GM21390 (cell line): Measurements from ENCODE around the gene MAML3.
A peak's percentile ranks its signal among the peaks of the same experiment; 100 is the strongest.

Source experiments
- ATAC-seq: cut with Tn5 transposase; IDR thresholded peaks from one replicate; pipeline ENCODE4 v1.9.1; 2021; ENCODE audit not compliant: unreplicated experiment

Gene MAML3

DNA sequence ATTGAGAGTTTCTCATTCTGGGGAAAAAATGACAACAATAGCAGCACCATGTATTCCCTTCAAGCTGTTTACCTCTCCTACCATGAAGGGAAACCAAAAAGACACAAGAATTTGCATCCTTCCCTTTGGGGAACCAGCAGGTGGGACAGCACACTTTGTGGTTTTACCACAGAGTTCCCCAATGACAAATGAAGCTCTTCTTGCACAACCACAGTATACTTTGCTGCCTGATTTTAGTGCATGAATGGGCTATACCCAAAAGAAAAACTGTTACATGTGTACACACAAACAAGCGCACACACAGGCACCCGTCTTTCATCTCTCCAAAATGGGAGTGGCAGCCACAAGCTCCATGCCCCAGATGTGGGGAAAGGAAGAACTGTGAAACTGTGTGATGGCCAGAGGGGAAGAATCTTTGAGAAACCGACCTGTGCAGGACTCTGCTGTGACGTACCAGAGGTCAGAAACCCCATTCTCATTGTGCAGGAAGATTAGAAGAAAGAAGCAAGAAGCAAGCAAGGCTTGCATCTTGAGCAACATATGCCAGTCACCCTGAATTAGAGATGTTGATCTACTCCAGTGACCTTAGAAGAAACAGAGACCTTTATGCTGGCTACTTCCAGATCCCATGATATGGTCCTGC lies 2.7 kb upstream of the MAML3 start:
- ATAC-seq: peak; percentile 78

DNA sequence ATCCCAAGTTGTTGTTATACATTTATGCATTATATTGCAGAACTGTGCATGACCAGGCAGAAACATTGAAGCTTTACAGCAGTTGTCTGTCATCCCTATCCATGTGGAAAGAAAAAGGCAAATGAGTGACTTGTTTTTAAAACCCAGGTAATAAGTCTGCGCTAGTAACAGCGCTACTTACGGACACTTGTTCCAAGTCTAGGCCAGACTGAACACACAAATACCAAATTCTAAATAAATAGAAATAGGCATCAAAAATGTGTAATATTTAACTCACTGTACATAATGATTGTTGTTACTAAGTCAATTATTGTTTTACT lies 548 bp upstream of the MAML3 start:
- no peak for ATAC-seq

DNA sequence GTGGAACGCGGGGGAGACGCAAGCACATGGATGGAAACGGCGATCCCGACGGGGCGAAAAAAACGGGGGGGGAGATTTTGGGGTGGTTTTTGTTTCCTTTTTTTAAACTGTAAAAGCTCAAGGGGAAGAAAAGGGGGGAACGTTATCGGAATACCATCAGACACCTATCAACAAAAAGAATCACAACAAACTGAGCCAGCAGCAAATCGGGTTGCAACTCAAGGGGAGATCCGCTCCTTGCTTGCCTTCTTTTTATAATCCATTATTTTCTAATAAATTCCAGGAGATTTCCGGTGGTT lies 616 bp downstream of the MAML3 start:
- ATAC-seq: no peak

DNA sequence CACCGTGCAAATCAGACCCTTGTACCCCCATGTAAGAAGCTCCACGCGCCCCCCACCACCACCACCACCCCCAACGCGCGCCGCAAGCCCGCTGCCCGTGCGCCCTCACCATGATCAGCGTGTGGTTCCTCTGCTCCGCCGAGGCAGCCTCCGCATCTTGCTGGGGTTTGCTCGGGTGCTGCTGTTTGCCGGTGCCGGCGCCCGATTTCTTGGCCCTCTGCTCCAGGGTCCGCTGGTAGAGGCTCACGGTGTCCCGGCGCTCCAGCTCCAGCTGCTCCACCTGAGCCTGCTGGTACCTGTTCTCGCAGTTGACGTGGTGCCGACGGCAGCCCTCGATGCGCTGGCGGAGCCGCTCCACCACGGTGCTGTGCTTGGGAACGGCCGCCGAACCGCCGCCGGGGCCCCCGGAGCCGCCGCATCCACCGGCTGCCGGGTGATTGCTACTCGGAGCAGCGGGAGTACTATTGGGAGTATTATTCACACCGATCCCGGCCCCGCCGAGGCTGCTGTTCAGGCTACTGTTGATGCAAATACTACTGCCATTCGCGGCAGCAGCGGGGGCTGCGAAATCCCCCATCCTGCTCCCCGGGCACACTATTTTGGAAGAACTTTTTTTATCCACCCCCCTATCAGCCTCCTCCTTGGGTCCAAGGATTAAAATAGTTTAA lies 1.1 kb downstream of the MAML3 start:
- ATAC-seq: no peak

DNA sequence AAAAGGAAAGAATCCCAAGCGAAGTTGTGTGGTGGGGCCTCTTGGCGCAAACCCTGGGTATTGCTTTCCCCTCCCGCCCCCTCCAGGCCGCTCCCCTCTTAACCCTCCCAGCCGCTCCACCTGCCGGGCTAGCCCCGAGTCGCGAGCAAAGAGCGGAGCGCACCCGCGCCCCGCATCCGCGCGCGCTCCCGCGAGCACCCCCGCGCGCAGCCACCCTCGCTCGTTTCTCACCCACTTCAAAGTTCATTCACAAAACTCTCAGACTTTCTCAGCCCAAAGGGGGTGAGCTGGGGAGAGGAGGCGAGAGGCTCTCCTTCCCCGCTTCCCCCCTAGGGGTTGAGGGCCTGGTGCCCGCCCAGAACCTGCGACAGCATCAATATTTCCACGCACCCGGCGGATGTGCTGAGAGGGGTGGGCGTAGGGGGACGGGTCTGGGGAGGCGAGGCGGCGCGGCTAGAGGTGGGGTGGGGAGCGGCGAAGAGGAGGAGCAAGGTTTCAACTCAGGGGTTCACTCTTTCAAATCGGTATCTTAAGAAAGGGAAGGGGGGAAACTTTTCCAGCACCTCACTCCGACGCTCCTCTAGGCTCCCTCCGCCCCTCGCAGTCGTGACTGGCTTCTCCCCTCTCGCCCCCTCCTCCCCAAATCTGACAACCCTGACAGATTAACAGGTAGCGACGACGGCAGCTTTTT lies 1.8 kb downstream of the MAML3 start:
- ATAC-seq: no peak

DNA sequence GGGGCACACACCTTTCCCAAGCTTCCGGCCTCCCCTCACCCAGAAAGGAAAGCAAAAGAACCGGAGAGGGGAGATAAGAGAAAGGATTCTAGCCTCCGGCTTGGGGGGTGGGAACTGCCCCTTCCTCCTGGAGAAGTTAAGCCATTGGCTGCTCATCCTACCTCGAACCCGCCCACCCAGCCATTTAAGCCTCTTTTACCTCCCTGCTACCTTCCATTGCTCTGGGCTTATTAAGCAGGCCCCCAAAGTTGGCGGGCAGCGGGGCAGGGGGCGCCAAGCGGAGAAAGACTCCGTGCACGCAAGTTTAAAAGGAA lies 2.3 kb downstream of the MAML3 start:
- no peak for ATAC-seq

DNA sequence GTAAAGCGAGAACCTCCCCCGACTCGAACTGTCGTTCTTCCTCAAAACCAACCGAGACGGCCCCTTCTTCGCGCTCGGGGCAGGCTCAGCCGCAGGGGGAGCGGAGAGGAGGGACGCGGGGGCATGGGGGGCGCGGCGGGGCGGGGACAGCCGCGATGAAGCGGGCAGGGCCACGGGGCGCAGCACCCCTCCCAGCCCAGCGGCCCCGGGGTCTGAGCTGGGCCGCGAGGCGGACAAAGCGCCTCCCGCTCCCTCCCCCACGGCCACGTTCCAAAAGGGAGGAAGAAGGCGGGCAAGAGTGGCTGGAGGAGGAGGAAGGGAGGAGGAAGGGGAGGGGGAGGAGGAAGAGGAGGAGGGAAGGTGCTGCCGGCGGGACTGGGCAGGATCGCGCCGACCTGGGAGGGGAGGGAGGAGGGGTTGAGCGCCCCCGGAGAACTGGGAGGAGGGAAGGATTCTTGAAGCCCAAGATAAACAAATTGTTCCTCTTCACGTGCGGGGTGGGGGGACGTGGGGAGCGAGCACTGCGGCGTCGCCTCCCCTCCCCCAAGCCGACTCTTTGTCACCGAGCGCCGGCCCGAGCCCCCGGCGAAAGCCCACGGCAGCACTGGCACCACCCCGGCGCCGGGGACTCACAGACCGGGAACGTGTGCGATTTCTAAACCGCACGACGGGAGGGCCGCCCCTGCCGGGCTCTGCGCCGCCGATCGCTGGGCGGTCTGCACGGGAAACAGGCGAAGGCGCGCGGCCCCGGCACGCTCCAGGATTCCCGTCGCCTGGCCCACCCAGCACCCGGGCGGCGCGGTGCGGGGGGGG lies 2.9 kb downstream of the MAML3 start:
- no peak for ATAC-seq

DNA sequence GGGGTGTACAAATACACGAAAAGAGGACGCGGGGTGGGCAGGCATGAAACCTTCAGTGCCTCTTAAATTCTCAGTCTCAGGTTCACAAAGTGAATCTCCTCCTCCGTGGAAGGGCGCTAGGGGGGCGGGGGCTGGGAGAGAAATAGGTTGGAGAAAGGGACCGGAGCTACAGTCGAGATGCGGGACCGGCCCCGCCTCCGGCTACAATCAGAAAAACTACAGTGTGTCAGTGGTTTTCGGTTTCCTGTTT lies 3.4 kb downstream of the MAML3 start:
- ATAC-seq: no peak

DNA sequence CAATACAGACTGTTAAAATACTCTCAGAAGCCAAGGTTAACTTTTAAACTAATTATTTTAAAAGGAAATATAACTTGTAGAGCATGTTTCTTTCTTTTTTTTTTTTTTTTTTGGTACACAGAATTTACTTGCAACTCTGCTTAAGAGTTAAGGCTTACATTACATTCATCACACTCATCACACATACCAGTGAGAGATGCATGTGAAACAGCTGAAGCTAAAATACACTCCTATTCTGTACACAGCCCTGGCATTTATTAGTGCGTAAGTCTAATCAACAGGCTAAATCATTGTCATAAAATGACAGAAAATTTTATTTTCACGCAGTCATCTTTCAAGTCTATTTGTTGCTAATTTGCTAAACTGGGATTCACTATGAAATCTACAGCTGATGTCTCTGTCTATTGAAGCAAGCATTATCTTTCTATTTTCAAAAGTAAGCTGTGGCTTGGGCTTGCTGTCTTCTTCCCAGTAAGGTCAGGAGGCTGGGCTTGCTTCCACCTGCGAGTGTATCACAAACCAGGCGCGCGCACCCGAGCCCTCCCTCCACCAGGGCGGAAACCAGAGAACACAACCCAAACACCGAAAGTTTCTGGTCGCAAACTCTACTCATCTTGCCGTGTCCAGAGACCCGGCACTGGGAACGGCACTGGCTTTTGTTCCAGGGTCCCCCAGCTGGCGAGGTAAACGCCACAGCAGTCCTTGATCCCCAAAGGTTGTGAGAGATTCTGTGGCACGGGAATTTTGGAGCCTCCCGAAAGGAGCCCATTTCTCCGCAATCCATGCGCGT lies 3.9 kb downstream of the MAML3 start:
- ATAC-seq: peak; percentile 42

DNA sequence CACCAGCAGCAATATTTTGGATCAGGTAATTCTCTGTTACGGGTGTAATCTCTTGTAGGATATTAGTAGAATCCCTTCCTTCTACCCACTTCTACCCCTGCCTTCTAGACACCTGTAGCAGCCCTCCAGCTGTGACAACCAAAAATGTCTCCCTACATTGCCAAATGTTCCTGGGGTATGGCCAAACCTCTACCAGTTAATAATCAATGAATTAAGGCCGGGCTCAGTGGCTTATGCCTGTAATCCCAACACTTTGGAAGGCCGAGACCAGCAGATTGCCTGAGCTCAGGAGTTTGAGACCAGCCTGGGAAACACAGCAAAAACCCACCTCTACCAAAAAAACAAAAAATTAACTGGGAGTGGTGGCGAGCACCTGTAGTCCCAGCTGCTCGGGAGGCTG lies 9.9 kb downstream of the MAML3 start:
- no peak for ATAC-seq

DNA sequence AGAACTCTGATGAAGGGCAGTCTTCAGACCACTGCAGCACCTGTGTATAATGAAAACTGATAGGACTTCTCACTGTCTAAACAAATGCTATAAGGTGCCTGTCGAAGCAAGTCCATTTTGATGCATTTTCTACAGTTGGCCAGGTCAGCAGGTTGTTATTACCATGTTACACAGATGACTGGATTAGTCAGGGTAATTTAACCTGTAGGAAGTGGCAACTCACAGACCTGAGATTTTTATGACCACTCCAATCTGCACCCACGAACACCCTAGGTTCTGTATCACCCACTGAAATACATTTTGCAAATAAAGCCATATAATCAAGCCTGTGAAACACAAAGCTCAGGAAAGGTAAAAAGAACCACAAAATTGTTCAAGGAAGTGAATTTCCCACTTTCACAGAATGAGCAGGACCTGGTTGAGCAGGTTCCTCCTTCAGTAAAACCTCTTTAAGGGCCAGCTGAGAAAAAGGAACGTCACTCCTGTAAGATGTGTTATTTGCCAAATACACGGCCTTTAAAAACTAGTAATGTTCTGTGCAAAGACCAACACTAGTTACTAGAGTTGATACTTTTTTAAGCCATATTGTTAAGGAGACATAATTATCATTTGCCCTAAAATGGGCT lies 12.7 kb downstream of the MAML3 start:
- no peak for ATAC-seq

DNA sequence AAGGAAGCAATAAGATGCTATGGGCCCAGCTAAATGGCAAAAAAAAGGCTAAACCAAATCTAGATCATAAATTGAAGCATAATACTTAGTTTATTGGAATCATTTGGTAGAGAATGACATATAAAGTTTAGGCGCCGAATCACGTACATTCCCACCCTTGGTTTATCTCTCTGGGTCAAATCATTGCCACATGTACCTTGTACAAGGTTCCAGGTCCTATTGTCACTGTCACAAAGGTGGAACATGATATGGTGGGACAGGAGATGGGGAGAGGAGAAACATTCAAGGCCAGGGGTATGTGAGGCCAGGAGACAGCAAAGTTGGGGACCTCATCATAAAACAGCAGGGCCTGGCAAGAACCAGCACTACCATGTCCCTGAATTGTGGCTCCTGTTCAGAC lies 13.4 kb downstream of the MAML3 start:
- ATAC-seq: no peak

DNA sequence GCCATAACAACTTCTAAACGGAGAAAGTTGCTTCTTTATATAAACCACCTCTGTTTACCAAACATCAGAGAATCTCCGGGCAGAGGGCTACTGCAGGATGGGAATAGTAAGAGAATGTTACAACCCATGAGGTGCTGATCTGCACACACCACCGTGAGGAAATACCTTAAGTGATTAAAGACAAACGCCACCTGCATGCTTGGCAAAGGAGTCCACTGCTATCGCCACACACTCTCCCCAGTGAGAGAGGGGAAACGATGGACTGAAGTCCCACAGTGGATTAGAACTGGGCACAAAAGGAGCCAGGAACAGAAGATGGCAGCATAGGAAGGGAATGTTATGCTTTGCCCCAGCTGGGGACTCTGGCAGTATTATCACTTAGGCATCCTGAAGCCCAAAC lies 15.6 kb downstream of the MAML3 start:
- ATAC-seq: no peak

DNA sequence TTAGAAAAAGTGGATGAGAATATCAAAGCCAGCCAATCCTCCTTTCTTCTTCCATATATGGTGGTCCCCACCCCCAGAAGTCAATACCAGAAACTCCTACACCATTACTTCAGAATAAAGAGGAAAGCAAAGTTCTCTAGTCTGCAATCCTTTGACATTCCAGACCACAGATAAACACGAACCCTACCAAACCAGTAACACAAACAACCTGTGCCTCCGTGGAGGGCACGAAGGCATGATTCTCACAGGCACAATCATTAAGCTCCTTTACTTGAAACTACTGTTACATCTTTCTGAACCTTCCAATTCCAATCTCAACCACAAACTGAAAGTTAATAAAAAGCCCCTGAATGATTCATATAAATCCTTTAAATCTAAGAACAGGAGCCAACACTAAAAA lies 16.3 kb downstream of the MAML3 start:
- no peak for ATAC-seq

DNA sequence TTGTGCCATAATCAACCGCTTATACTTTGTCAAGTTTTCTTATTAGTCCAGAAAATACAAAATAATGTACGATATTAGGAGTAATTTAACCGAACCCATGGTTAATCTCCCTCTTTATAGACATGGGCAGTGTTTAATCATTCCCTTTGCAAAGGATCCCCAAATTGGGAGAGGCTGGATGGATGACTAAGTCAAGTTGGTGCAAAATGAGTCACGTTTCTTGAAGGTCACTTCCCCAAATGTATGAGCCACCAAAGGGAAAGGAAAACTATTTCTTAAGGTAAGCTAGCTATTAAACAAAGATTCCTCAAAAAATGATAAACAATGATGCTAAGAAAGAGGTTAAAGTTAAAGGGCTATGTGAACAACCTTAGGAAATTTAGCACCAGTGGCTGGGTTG lies 17.5 kb downstream of the MAML3 start:
- no peak for ATAC-seq

DNA sequence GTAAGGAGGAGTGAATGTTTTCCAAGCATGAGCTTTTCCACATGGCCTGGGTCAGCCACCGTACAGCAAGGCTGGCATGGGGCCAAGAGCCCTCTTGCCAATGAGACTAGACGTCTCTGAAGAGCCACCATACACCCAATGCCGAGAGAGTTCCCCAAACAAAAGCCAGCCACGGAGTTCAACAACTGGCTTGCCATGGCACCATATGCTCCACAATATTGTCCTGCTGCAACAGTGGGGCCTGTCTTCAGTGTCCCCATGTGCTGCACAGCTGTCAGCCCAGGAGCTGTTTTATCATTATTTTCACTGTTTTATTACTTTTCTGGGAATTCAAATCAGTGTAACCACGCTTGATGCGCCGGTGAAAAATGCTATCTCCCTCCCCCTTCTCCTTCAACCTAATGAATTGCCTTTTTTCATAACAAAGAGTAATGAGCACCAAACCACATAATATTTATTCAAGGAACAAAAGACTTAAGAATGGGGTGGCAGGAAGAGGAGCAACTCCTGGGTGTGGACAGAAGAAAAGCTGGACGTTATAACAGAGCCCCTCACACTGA lies 18.4 kb downstream of the MAML3 start:
- no peak for ATAC-seq

DNA sequence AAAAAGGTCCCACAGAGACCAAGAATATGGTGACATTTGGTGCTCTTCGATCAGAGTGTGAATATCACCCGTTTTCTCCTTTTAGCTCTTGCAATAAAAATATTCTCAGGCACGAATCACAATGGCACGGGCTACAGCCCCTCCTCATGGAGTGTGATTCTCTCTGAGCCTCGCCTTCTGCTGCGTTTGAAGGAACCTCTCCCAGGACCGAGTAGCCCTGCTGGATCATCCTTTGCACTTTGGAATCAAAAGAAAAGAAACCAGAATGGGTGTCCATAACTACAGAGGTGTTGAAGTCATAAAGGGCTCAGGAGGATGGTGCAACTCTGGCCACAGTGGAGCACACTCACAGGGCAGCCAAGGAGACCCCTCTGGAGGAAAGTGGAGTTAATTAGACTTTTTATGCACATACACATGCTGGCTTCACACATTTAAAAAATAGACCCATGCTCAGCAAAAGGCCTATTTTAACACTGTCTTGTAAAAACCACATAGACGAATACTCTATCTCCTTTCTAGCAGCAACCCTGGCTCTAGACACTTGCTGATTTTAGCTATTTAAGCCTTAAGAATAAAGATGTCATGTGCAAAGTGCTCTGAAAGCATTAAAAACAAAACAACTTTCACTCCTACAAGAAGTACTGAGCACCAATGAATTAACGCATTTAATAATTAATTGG lies 19.1 kb downstream of the MAML3 start:
- no peak for ATAC-seq

DNA sequence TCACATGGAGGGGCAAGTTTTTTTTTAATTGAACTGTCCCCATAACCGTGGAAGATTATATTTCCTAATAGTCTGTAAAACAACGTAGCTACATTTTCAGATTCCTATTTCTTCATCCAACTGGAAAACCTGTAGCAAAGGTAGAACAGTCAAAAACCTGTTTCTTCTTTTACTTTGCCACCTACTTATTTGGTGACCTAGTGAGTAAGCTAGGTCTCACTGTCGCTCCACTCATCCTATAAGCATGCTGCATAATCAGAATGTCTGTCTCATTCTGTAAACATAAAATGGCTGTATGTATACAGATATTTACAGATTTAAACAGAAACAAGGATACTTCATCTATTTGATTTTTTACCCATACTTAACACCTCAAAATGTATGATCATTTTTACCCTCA lies 20.4 kb downstream of the MAML3 start:
- no peak for ATAC-seq

DNA sequence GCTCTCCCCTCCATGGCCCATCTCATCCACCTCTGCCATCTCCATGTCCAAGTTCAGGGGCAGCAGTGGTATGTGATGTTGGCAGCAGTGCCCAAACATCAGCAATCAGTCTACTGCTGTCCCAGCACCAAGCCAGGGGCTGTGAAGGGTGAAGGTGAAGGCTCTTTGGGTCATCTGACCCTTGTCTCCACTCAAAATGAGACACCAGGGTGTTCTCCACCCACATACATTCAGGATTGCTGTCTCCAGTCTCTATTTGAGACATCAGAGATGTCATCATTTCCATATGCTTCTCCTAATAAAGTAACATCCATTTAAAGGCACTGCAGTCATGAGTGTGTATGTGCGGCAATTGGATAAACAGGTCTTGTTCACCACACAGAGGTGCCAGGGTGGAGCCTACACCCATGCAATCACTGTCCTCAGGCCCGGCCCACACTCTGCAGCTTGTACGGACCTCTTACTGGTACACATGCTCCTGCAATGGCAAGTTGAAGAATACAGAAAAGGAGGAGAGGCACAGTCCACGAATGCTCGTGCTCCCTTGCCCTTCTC lies 22.2 kb downstream of the MAML3 start:
- ATAC-seq: no peak

DNA sequence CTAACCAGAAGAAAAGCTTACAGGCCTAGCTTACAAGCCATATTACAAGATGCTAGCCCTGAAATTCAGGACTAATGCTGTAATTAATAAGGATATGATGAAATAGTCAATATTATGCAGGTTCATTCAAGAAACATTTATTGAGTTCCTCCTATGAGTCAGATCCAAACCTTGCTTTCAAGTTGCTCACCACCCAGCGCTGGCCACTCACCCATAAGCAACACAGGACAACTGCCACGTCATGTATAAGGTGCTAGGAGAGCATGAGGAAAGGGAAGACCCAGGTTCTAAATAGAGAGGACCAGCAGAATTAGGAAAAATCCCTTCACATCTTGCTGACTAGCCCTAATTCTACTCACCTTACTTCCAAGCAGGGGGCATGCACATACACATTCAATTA lies 23.3 kb downstream of the MAML3 start:
- ATAC-seq: no peak
